ENCODE data around the gene ZNF32. TPM values are rescaled to one million over a fixed set of nuclear protein-coding genes. Genes with fewer than 3 reads are reported as not detected.

The ZNF32 gene
- total and polyA plus RNA-seq, 2 of the 4 experiments (the other 2 are of a cell fraction) = 30.1 to 31.2 TPM

DNA sequence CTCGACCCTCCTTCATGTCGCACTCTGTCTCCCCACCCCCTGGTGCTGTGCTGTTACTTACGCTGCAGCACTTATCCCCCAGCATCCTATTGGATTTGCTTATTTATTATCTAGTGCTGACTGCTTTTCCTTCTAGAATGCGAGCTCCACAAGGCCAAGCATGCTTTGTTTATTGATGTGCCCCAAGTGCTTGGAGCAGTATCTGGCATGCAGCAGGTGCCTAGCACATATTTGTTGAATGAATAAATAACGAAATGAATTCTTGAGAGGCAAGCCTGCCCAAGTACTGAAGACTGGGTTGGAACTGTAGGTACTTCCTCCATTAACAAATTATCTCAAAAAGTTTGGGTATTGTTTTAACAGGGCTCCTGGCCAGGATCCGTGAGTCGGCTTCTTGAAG, 24.8 kb upstream of the ZNF32 start:
- no peak overlapping the region for H2BK5ac ChIP-seq (ENCODE audit: low read depth, low read length, poor library complexity, severe bottlenecking)
- WGBS, 2 experiments (ENCODE audit: extremely low coverage in 2 of 2, insufficient read length in 1 of 2) = no CpG with 5 or more reads among the region's 7 CpGs
- no peak for DNase-seq

More for the DNA sequence above, 24.8 kb upstream of the ZNF32 start:
- Histone ChIP-seq H2BK120ac (ENCODE audit: low read depth, low read length) (no peak overlapping the region), H3K18ac (ENCODE audit: low read depth, low read length) (no peak overlapping the region), H4K5ac (ENCODE audit: low read depth, low read length) (no peak overlapping the region), H2BK20ac (ENCODE audit: low read depth, low read length) (no peak overlapping the region), H3K9me1 (ENCODE audit: insufficient read depth, low read length) (no peaks in the 10 kb centered on the region), H3K4me2 (ENCODE audit: low read depth, low read length) (no peak overlapping the region), H2AK9ac (replicated peaks; ENCODE audit: low read depth, low read length, poor library complexity) (peak overlapping the region; percentile 13), H2AFZ (replicated peaks; ENCODE audit: low read length, poor library complexity) (peak overlapping the region; percentile 36), H3K36me3 (ENCODE audit: control insufficient read depth, insufficient read depth, low read length) (no peaks in the 10 kb centered on the region), H3K9me3 (ENCODE audit: control insufficient read depth, insufficient read depth, low read length) (no peaks in the 10 kb centered on the region), H3K23ac (ENCODE audit: low read depth, low read length) (no peak overlapping the region), H3K14ac (replicated peaks; ENCODE audit: low read depth, low read length) (no peak overlapping the region), H3K4me3 (ENCODE audit: insufficient read depth, low read depth, low read length) (no peak overlapping the region), H4K91ac (ENCODE audit: insufficient read depth, low read depth, low read length) (no peak overlapping the region; the same call in 1 of the 2 replicates), H3K9ac (ENCODE audit: low read depth, low read length) (no peak overlapping the region), H4K8ac (ENCODE audit: low read depth in 2 of 2, low read length in 2 of 2) (no peak overlapping the region), H3K27ac (ENCODE audit: insufficient read depth, low read length) (no peak overlapping the region), H2BK15ac (ENCODE audit: low read depth, low read length) (no peak overlapping the region), H3K4me1 (ENCODE audit: control insufficient read depth, insufficient read depth, low read length) (0 out of 2 replicates have a peak, but pooled peaks cover 2% of the 10 kb centered on the region), H3K27me3 (ENCODE audit: control insufficient read depth, insufficient read depth, low read length) (no peaks in the 10 kb centered on the region), H4K20me1 (ENCODE audit: insufficient read depth, low read length) (no peaks in the 10 kb centered on the region), H3K79me1 (ENCODE audit: low read depth in 1 of 2, low read length in 2 of 2) (no peaks in the 10 kb centered on the region), H2AK5ac (ENCODE audit: low read depth, low read length) (no peak overlapping the region), H3K56ac (ENCODE audit: extremely low read depth, insufficient read depth, low read length) (no peak overlapping the region), H3K4ac (ENCODE audit: low read depth, low read length) (peak overlapping the region; percentile 12; the same call in 1 of the 2 replicates)
- in situ Hi-C loops (cut with MboI; ENCODE audit: low sequenced_read_pairs) (loop anchor here (5.0 kb wide), 2 partner anchors 719 to 1189 kb away; no protein-coding TSS in a partner anchor), intact Hi-C loops (cut with micrococcal nuclease) (loop anchor here (2.0 to 10.0 kb wide), 2 partner anchors 1051 to 1183 kb away; no protein-coding TSS in a partner anchor), dilution Hi-C loops (cut with HindIII; ENCODE audit: low sequenced_read_pairs, unreplicated experiment) (no loop called here)
- ChIA-PET POLR2A (ENCODE audit: unreplicated experiment) (no interaction called here), CTCF (interaction anchor here (0.9 to 1.6 kb wide), 4 partner anchors 10 to 1183 kb away, joined by 3 to 7 read pairs (median 4); no protein-coding TSS in a partner anchor)
- ATAC-seq (ENCODE audit: low read depth) = peak; percentile 51
- TF ChIP-seq NFE2L2 (IDR thresholded peaks at IDR 0.05; ENCODE audit: low read depth, low read length) (no peak), MAZ (IDR thresholded peaks at IDR 0.05; ENCODE audit: borderline replicate concordance, low read depth, low read length) (no peak), CEBPB (IDR thresholded peaks at IDR 0.05; ENCODE audit: low read depth, low read length) (no peak), CHD1 (IDR thresholded peaks at IDR 0.05; ENCODE audit: low read depth, low read length) (no peak), MAFK (IDR thresholded peaks at IDR 0.05; ENCODE audit: low read depth, low read length) (no peak), RAD21 (IDR thresholded peaks at IDR 0.05; ENCODE audit: low read length) (no peak), MXI1 (IDR thresholded peaks at IDR 0.05; ENCODE audit: borderline replicate concordance, low read depth, low read length) (no peak), SMC3 (IDR thresholded peaks at IDR 0.05; ENCODE audit: low read depth, low read length) (no peak), RCOR1 (IDR thresholded peaks at IDR 0.05; ENCODE audit: insufficient replicate concordance, low read length) (no peak), FOS (IDR thresholded peaks at IDR 0.05; ENCODE audit: low read depth, low read length) (no peak), RFX5 (IDR thresholded peaks at IDR 0.05; ENCODE audit: low read depth, low read length) (no peak), BHLHE40 (IDR thresholded peaks at IDR 0.05; ENCODE audit: low read depth, low read length) (no peak), POLR2A (IDR thresholded peaks at IDR 0.05; ENCODE audit: low read depth, low read length) (no peak)
- TF ChIP-seq, protein P1, sequence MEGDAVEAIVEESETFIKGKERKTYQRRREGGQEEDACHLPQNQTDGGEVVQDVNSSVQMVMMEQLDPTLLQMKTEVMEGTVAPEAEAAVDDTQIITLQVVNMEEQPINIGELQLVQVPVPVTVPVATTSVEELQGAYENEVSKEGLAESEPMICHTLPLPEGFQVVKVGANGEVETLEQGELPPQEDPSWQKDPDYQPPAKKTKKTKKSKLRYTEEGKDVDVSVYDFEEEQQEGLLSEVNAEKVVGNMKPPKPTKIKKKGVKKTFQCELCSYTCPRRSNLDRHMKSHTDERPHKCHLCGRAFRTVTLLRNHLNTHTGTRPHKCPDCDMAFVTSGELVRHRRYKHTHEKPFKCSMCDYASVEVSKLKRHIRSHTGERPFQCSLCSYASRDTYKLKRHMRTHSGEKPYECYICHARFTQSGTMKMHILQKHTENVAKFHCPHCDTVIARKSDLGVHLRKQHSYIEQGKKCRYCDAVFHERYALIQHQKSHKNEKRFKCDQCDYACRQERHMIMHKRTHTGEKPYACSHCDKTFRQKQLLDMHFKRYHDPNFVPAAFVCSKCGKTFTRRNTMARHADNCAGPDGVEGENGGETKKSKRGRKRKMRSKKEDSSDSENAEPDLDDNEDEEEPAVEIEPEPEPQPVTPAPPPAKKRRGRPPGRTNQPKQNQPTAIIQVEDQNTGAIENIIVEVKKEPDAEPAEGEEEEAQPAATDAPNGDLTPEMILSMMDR (conservative IDR thresholded peaks at IDR 0.05; ENCODE audit: low read depth, low read length) = no peak
- TF ChIP-seq, protein P2, sequence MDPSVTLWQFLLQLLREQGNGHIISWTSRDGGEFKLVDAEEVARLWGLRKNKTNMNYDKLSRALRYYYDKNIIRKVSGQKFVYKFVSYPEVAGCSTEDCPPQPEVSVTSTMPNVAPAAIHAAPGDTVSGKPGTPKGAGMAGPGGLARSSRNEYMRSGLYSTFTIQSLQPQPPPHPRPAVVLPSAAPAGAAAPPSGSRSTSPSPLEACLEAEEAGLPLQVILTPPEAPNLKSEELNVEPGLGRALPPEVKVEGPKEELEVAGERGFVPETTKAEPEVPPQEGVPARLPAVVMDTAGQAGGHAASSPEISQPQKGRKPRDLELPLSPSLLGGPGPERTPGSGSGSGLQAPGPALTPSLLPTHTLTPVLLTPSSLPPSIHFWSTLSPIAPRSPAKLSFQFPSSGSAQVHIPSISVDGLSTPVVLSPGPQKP (IDR thresholded peaks at IDR 0.05; ENCODE audit: borderline replicate concordance, low read depth, low read length) = no peak
- TF ChIP-seq, protein P3, sequence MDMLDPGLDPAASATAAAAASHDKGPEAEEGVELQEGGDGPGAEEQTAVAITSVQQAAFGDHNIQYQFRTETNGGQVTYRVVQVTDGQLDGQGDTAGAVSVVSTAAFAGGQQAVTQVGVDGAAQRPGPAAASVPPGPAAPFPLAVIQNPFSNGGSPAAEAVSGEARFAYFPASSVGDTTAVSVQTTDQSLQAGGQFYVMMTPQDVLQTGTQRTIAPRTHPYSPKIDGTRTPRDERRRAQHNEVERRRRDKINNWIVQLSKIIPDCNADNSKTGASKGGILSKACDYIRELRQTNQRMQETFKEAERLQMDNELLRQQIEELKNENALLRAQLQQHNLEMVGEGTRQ (IDR thresholded peaks at IDR 0.05; ENCODE audit: low read depth, low read length) = no peak
- no TSS peak for BruUV-seq (replicated peaks)
